CD4-positive, alpha-beta T cell (primary cell): Measurements from ENCODE around the gene SLC2A9. TPM values are rescaled to one million over a fixed set of nuclear protein-coding genes. Genes with fewer than 3 reads are reported as not detected.

Experiments
- ATAC-seq: fragments of 200-7000 bp; cut with Tn5 transposase; one replicate; pipeline ENCODE4 v1.10.0; 2022; ENCODE audit warnings: mild to moderate bottlenecking; ENCODE audit not compliant: poor library complexity
- CTCF ChIA-PET: fragments of 350-600 bp; sonication (Branson Sonifier 250); formaldehyde crosslinking; loops from one replicate; lab custom pipeline; 2021; ENCODE audit warnings: antibody characterized with exemption, inconsistent platforms; lab: Charles Lee
- POLR2A ChIA-PET: fragments of 350-600 bp; sonication (Branson Sonifier 250); formaldehyde crosslinking; loops from one replicate; lab custom pipeline; 2021; ENCODE audit warnings: antibody characterized with exemption, inconsistent platforms; lab: Charles Lee
- DNase-seq, 14 experiments: peaks; one replicate each; pipeline ENCODE4 v3.0.0-alpha.2; 2013 to 2020; ENCODE audit warnings: mixed read lengths in 2 of 14
- H3K27ac ChIP-seq, 2 donors: one replicate each; pipeline versions ENCODE4 v1.5.1 to v1.7.0; 2013; ENCODE audit warnings: low read length in 2 of 2, low read depth in 1 of 2, mild to moderate bottlenecking in 1 of 2
- H3K27me3 ChIP-seq, 2 experiments: 1 replicate in 1 of 2; 2 replicates in 1 of 2; pipeline versions ENCODE4 v1.6.1 to v1.7.0; 2013; ENCODE audit warnings: low read length in 2 of 2, control low read depth in 1 of 2, mild to moderate bottlenecking in 1 of 2, moderate library complexity in 1 of 2; ENCODE audit not compliant: insufficient read depth in 2 of 2, control insufficient read depth in 1 of 2
- H3K36me3 ChIP-seq: one replicate; pipeline ENCODE4 v1.6.1; 2013; ENCODE audit warnings: low read length, control low read depth; ENCODE audit not compliant: insufficient read depth
- H3K4me1 ChIP-seq: one replicate; pipeline ENCODE4 v1.6.1; 2013; ENCODE audit warnings: low read length, control low read depth; ENCODE audit not compliant: insufficient read depth
- H3K4me3 ChIP-seq: one replicate; pipeline ENCODE4 v1.5.1; 2013; ENCODE audit warnings: mild to moderate bottlenecking, low read length, moderate library complexity
- H3K9me3 ChIP-seq, 2 experiments: 1 replicate in 1 of 2; 2 replicates in 1 of 2; pipeline versions ENCODE4 v1.6.1 to v1.7.0; 2013; ENCODE audit warnings: low read length in 2 of 2, mild to moderate bottlenecking in 2 of 2, control low read depth in 1 of 2, moderate library complexity in 1 of 2; ENCODE audit not compliant: control insufficient read depth in 1 of 2, insufficient read depth in 1 of 2
- H3K27ac Mint-ChIP-seq: one replicate; pipeline ENCODE4 v1.8.0; 2020; ENCODE audit warnings: mixed read lengths
- H3K27me3 Mint-ChIP-seq: one replicate; pipeline ENCODE4 v1.8.0; 2021; ENCODE audit warnings: mixed read lengths
- H3K36me3 Mint-ChIP-seq: one replicate; pipeline ENCODE4 v1.8.0; 2021; ENCODE audit warnings: low read depth, mixed read lengths
- H3K4me1 Mint-ChIP-seq: one replicate; pipeline ENCODE4 v1.8.0; 2021; ENCODE audit warnings: low read depth, mixed read lengths
- H3K4me3 Mint-ChIP-seq: one replicate; pipeline ENCODE4 v1.8.0; 2020; ENCODE audit warnings: mild to moderate bottlenecking, mixed read lengths
- H3K9me3 Mint-ChIP-seq: one replicate; pipeline ENCODE4 v1.8.0; 2020; ENCODE audit warnings: mixed read lengths
- CTCF ChIP-seq: fragments of 200-600 bp; IDR thresholded peaks from one replicate; pipeline ENCODE4 v1.8.0; 2022; ENCODE audit warnings: antibody characterized with exemption, mild to moderate bottlenecking
- intact Hi-C, 2 experiments: fragments of 100-400 bp; cut with DNase I in 1 of 2; cut with micrococcal nuclease in 1 of 2; formaldehyde crosslinking; loops; one replicate each; pipeline versions ENCODE4 v1.15.1 to v1.9.0; 2023 to 2025; cut with DNase I, micrococcal nuclease
- total RNA-seq, 174 experiments: library from RNA in 2 of 174; stranded (reverse) in 2 of 174; gene quantifications; one replicate each; pipeline ENCODE4 v1.2.3 and lab custom pipeline; 2021 to 2026

SLC2A9 gene
- total RNA-seq, 2 experiments from 2014 or later, result 2.2 to 3.6 TPM

GRCh38 chr4:9899306-9900055, 121.8 kb downstream of the SLC2A9 start:
- Mint-ChIP-seq H3K4me3 (no peak overlapping the region), H3K27me3 (peaks cover 5% of the 10 kb centered on the region), H3K27ac (no peak overlapping the region), H3K4me1 (no peaks in the 10 kb centered on the region), H3K9me3 (no peaks in the 10 kb centered on the region), H3K36me3 (no peaks in the 10 kb centered on the region)
- Histone ChIP-seq H3K27ac (no peak overlapping the region), H3K9me3 (no peaks in the 10 kb centered on the region), H3K4me1 (no peaks in the 10 kb centered on the region), H3K36me3 (no peaks in the 10 kb centered on the region), H3K27me3 (peaks cover 0 to 6% of the 10 kb centered on the region in 2 experiments), H3K4me3 (no peak overlapping the region)
- no peak for TF ChIP-seq CTCF
- ATAC-seq (no peak), DNase-seq (no peak)
- CTCF ChIA-PET, result no interaction called here
- intact Hi-C loops, result no loop called here
- POLR2A ChIA-PET, result interaction anchor here (0.6 kb wide), 1 partner anchor 654 kb away, joined by 3 read pairs; no protein-coding TSS in a partner anchor

- ATAC-seq, result no peak
- H3K4me3 ChIP-seq, result no peak overlapping the region
- POLR2A ChIA-PET, result no interaction called here
- H3K36me3 ChIP-seq, result no peaks in the 10 kb centered on the region
- CTCF ChIA-PET, result no interaction called here
- Mint-ChIP-seq H3K4me1 (no peaks in the 10 kb centered on the region), H3K4me3 (no peak overlapping the region), H3K27me3 (peaks cover 7% of the 10 kb centered on the region), H3K36me3 (no peaks in the 10 kb centered on the region), H3K27ac (no peak overlapping the region), H3K9me3 (no peaks in the 10 kb centered on the region)
- no peak overlapping the region for H3K27ac ChIP-seq
- H3K4me1 ChIP-seq, result no peaks in the 10 kb centered on the region
- no peak for DNase-seq
- TF ChIP-seq CTCF, result no peak
- peaks cover 0 to 6% of the 10 kb centered on the region in 2 experiments for H3K27me3 ChIP-seq
- H3K9me3 ChIP-seq, result no peaks in the 10 kb centered on the region
- intact Hi-C loops, result no loop called here
These were observed 122.5 kb downstream of the SLC2A9 start for GRCh38 chr4:9898596-9899305.

- Mint-ChIP-seq H3K4me1 (no peaks in the 10 kb centered on the region), H3K9me3 (no peaks in the 10 kb centered on the region), H3K36me3 (no peaks in the 10 kb centered on the region), H3K27ac (no peak overlapping the region), H3K27me3 (peaks cover 8% of the 10 kb centered on the region), H3K4me3 (no peak overlapping the region)
- Histone ChIP-seq H3K4me3 (no peak overlapping the region), H3K9me3 (no peaks in the 10 kb centered on the region), H3K36me3 (no peaks in the 10 kb centered on the region), H3K27ac (no peak overlapping the region), H3K4me1 (no peaks in the 10 kb centered on the region), H3K27me3 (peaks cover 0 to 6% of the 10 kb centered on the region in 2 experiments)
- no peak for ATAC-seq
- POLR2A ChIA-PET, result no interaction called here
- no peak for TF ChIP-seq CTCF
- CTCF ChIA-PET, result no interaction called here
- intact Hi-C loops, result no loop called here
- no peak for DNase-seq
These were observed 126.0 kb downstream of the SLC2A9 start for GRCh38 chr4:9895333-9895705.
